ENCODE data around the gene RPS6KA2.

Gene RPS6KA2

GRCh38 chr6:166656230-166657151 is 29.4 kb upstream of the RPS6KA2 start:
- no peak for DNase-seq (ENCODE audit: low spot score)

- DNase-seq (ENCODE audit: low spot score) = no peak
Measured at GRCh38 chr6:166655713-166656229, 28.7 kb upstream of the RPS6KA2 start.

GRCh38 chr6:166655251-166655650 is 28.2 kb upstream of the RPS6KA2 start:
- DNase-seq (ENCODE audit: low spot score) = no peak

- no peak for DNase-seq (ENCODE audit: low spot score)
Measured at GRCh38 chr6:166654573-166654972, 27.5 kb upstream of the RPS6KA2 start.

GRCh38 chr6:166653639-166653941 is 26.5 kb upstream of the RPS6KA2 start:
- no peak for DNase-seq (ENCODE audit: low spot score)

GRCh38 chr6:166650824-166651807 is 24.1 kb upstream of the RPS6KA2 start:
- no peak for DNase-seq (ENCODE audit: low spot score)

- DNase-seq (ENCODE audit: low spot score) = no peak
Measured at GRCh38 chr6:166650047-166650446, 23.0 kb upstream of the RPS6KA2 start.

- DNase-seq (ENCODE audit: low spot score) = no peak
Measured at GRCh38 chr6:166648846-166649245, 21.8 kb upstream of the RPS6KA2 start.

GRCh38 chr6:166647896-166648295 is 20.8 kb upstream of the RPS6KA2 start:
- DNase-seq (ENCODE audit: low spot score) = no peak

- DNase-seq (ENCODE audit: low spot score) = no peak
Measured at GRCh38 chr6:166646716-166647115, 19.7 kb upstream of the RPS6KA2 start.

- no peak for DNase-seq (ENCODE audit: low spot score)
Measured at GRCh38 chr6:166645896-166646295, 18.8 kb upstream of the RPS6KA2 start.

- no peak for DNase-seq (ENCODE audit: low spot score)
Measured at GRCh38 chr6:166644681-166645080, 17.6 kb upstream of the RPS6KA2 start.

- no peak for DNase-seq (ENCODE audit: low spot score)
Measured at GRCh38 chr6:166643891-166644590, 17.0 kb upstream of the RPS6KA2 start.

- DNase-seq (ENCODE audit: low spot score) = no peak
Measured at GRCh38 chr6:166642646-166643045, 15.6 kb upstream of the RPS6KA2 start.

- DNase-seq (ENCODE audit: low spot score) = no peak
Measured at GRCh38 chr6:166640342-166641043, 13.4 kb upstream of the RPS6KA2 start.

GRCh38 chr6:166639921-166640320 is 12.9 kb upstream of the RPS6KA2 start:
- no peak for DNase-seq (ENCODE audit: low spot score)

GRCh38 chr6:166638573-166638964 is 11.5 kb upstream of the RPS6KA2 start:
- DNase-seq (ENCODE audit: low spot score) = no peak

- DNase-seq (ENCODE audit: low spot score) = no peak
Measured at GRCh38 chr6:166637812-166638572, 10.9 kb upstream of the RPS6KA2 start.

GRCh38 chr6:166636934-166637333 is 9.9 kb upstream of the RPS6KA2 start:
- DNase-seq (ENCODE audit: low spot score) = no peak

GRCh38 chr6:166636191-166636933 is 9.3 kb upstream of the RPS6KA2 start:
- no peak for DNase-seq (ENCODE audit: low spot score)
